H54 (cell line): ENCODE results near the gene DTNB.
"Not testable (repeated sequence)": the region's sequence is repeated elsewhere in the genome, so short reads cannot be mapped to it uniquely, and the experiment has no call there.

ENCODE experiments used
- DNase-seq: peaks from one replicate; pipeline ENCODE4 v3.0.0; 2011; ENCODE audit warnings: low spot score, mixed read lengths; ENCODE audit not compliant: insufficient read length
- FAIRE-seq: peaks from 3 replicates; lab custom pipeline; 2011; peaks lifted over from hg19 to GRCh38; lab: Jason Lieb, UNC
- POLR2A ChIP-seq: IDR thresholded peaks from 2 replicates; pipeline ENCODE4 v1.6.1; 2011; ENCODE audit warnings: low read depth, mild to moderate bottlenecking, low read length

The DTNB gene

DNA sequence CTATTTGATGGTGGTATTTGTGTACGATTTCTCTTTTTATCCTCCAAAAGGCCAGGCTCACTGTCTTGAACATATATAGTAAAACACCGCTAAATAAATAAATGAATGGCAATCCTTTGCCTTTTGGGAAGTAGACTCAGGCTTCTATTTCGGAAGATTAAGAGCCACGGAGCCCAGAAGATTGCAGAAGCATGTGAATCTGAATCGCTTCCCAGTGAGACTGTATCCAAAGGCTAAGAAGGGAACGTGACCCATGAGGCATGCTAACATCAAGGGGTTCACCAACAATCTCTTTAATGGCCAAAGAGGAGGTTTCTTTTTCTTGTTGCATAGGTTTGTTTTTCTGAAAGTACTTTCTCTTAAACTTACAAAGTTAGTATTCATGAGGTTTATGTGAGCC is 261.6 kb downstream of the DTNB start:
- no peak for TF ChIP-seq POLR2A
- DNase-seq (no peak), FAIRE-seq (no peak)

GRCh38 chr2:25411281-25411680 is 262.1 kb downstream of the DTNB start:
- TF ChIP-seq POLR2A: no peak
- FAIRE-seq: no peak
- DNase-seq: no peak

DNA sequence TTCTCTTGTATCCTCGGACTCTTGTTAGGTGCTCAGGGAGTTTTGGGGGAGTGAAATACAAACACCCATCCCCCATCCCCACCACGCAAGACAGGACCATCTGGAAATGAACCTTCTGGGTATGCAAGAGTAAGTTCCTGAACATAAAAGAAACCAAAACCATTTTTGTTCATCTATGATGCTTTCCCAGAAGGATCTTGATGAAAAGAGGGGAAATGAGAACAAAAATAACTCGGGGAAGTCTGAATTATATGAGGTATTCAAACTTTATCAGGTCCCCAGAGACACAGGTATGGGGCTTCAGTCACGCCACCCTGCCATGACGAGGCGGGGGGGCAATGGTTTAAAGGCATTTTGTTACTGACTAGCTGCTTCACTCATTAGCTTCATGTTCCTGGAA is 263.0 kb downstream of the DTNB start:
- FAIRE-seq: no peak
- no peak for TF ChIP-seq POLR2A
- DNase-seq: no peak

DNA sequence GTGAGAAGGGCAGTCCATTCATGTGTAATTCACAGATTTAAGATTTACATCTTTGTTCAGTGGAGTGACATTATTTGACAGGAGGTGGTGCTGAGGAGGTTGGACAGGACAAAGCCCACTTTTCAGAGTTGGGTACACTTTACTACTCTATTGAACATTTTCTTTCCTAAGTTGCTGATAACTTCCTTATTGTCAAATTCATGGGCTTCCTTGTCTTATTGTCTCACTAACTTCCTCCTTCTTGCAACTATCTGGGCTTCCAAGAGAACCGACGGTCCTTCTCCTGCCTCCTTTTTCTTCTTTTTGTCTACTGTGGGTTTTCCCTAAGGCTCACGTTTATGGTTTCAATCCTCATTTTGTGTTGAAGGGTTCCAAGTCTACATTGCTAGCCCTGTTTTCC is 263.9 kb downstream of the DTNB start:
- no peak for TF ChIP-seq POLR2A
- DNase-seq (no peak), FAIRE-seq (no peak)

DNA sequence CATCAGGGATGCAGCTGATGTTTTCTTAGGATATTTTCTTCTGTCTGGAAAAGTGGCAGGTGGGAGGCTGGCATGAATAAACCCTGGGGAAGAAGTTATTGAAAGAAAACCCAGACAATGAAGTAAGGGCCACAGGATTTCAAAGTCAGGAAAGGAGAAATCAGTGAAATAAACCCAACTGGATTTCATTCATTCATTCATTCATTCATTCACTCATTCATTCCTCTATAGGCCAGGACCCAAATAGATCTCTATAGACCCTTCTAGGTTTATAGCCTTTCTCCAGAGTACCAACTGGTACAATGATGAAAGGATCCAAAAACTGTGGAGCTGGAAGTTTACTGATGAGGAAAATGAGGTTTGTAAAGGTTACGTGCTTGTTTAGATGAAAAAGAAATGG is 264.3 kb downstream of the DTNB start:
- DNase-seq (no peak), FAIRE-seq (no peak)
- no peak for TF ChIP-seq POLR2A

DNA sequence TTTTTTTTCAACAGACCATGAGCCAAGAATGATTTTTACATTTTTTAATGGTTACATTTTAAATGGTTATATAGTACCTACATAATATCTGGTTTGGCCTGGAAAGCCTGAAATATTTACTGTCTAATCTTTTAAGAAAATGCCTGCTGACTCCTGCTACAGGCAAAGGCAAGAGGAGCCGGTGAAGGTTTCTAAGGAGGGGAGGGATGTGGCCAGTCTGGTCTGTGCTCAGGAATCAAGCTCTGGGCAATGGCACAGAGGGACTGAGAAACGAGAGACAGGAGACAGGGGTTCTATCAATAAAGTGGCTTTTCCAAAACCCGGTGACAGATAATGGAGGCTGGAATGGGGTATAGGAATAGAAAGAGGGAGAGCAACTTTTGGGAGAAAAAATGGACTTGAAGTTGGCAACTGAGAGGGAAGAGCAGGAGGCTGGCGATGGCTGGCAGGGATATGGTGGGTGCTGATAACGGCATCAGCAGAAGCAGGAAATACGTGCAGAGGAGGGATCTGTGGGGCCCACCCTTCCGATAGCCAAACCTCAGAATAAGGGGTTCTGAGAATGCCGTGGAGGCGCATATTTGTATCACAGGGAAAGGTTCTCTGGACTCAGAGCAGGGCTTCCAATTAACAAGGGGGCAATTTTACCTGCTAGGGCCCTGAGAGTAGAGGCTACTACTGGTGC is 267.6 kb downstream of the DTNB start:
- no peak for TF ChIP-seq POLR2A
- no peak for DNase-seq
- FAIRE-seq: no peak

DNA sequence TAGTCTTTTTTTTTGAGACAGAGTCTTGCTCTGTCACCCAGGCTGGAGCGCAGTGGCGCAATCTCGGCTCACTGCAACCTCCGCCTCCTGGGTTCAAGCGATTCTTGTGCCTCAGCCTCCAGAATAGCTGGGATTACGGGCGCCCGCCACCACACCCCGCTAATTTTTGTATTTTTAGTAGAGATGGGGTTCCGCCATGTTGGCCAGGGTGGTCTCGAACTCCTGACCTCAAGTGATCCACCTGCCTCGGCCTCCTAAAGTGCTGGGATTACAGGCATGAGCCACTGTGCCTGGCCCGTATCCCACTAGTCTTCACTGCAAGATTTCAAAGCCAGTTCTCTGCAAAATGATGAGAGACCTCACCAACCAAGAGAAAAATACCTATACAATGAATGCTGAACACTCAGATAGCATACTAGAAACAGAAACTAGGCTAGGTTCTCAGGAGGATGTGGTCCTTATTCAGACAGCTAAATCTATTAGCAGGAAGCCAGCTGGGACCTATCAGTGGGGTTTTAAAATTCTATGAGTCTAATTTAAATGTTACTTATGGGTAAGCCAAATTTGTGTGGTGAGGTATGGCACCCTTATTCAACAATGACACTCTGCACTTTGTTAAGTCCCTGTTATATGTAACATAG is 270.1 kb downstream of the DTNB start:
- DNase-seq, FAIRE-seq: not testable (repeated sequence)

GRCh38 chr2:25402477-25402876 is 270.9 kb downstream of the DTNB start:
- FAIRE-seq: no peak
- TF ChIP-seq POLR2A: no peak
- DNase-seq: no peak

- no peak for DNase-seq
- FAIRE-seq: no peak
- TF ChIP-seq POLR2A: no peak
Observed at GRCh38 chr2:25401307-25402026, 271.9 kb downstream of the DTNB start.

DNA sequence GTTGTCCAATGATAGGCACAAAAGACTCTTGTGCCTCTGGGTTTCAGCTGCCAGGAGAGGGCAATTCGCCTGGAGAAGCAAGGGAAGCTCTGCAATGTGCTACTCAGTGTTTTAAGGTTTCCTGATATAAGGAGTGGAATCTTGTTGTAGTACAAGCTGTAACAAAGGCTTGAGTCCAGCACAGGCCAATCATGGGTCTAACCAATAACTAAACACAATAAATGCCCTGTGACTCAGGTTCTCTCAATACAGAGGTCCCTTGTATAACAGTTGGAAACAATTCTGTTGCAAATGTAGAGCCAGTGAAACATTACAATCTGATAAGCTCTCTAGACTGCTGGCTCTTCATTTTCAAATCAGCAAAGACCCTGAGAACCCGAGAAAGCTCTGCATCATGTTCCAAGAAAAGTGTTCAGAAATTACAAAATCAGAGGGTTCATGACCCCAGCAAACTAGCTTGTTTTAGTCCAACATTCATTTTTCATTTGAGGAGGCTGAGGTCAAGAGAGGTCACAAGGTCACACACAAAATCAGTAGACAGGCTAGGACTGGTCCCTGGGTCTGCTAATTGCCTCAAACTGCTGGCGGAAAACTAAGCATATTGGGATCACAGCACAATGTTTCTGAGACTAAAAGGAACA is 272.7 kb downstream of the DTNB start:
- DNase-seq (no peak), FAIRE-seq (no peak)
- no peak for TF ChIP-seq POLR2A

DNA sequence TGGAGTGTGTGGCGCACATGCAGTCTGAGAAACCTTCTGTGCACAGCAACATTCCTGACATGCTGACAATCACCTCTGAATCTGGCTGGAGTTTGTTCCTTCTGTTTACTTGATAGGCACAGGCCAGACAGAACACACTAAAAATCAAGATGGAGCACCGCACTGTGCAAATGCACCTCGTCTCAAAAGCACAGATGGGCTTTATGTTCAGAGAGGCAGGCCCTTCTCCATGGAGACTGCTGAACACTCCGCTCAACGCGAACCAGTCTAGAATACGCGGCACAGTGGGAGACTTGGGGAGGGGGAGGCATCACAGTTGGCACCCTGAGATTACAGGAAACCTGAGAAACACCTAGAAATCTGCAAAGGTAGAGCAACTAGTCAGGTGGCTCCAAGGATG is 273.2 kb downstream of the DTNB start:
- DNase-seq: no peak
- TF ChIP-seq POLR2A: no peak
- FAIRE-seq: no peak

GRCh38 chr2:25398534-25398933 is 274.8 kb downstream of the DTNB start:
- DNase-seq (no peak), FAIRE-seq (no peak)
- TF ChIP-seq POLR2A: no peak

- TF ChIP-seq POLR2A: no peak
- DNase-seq (no peak), FAIRE-seq (no peak)
Observed at GRCh38 chr2:25397777-25398176, 275.6 kb downstream of the DTNB start.

- no peak for TF ChIP-seq POLR2A
- FAIRE-seq (no peak), DNase-seq (no peak)
Observed at GRCh38 chr2:25389161-25389560, 284.2 kb downstream of the DTNB start.

GRCh38 chr2:25388491-25388890 is 284.9 kb downstream of the DTNB start:
- no peak for TF ChIP-seq POLR2A
- DNase-seq (no peak), FAIRE-seq (no peak)
